Measurements from ENCODE around the gene CYBA. TPM values are rescaled to one million over a fixed set of nuclear protein-coding genes. Genes with fewer than 3 reads are reported as not detected.

CYBA gene
- total RNA-seq, 1 donor from 2014 or later, result 63.7 TPM

DNA sequence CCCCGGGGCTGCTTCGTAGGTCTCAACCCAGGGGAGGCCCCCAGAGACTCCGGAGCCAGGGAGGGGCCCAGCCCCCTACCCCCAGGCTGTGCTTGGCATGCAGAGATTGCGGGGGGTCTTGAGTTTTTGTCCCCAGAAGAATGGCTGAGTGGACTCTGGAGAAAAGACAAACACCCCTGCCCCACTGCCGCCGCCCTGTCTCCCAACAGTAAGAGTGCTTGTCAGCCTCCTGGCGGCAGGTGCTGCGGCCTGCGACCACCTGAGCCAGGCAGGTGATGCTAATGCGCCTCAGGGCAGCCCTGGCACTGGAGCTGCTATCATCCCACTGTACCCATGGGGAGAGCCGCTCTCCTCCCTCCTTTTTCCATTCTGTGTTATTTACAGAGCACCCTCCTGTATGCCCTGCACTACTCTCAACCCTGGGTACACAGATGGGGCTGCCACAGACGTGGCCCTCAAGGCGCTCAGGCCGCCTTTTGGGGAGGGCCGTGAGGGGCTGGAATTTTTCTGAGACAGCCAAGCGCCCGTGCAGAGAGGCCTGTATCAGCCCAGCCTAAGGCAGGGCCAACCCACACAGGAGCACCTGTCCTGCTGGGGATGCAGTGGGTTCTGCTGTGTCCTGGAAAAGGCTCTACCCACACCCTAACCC lies 15.1 kb downstream of the CYBA start:
- intact Hi-C loops (cut with DNase I), result no loop called here
- no peak for ATAC-seq

GRCh38 chr16:88634994-88635670 lies 15.7 kb downstream of the CYBA start:
- ATAC-seq (no peak), DNase-seq (ENCODE audit: missing footprints) (no peak)
- intact Hi-C loops (cut with DNase I), result no loop called here

More for the DNA sequence above, 15.1 kb downstream of the CYBA start:
- no peak for DNase-seq (ENCODE audit: missing footprints)

DNA sequence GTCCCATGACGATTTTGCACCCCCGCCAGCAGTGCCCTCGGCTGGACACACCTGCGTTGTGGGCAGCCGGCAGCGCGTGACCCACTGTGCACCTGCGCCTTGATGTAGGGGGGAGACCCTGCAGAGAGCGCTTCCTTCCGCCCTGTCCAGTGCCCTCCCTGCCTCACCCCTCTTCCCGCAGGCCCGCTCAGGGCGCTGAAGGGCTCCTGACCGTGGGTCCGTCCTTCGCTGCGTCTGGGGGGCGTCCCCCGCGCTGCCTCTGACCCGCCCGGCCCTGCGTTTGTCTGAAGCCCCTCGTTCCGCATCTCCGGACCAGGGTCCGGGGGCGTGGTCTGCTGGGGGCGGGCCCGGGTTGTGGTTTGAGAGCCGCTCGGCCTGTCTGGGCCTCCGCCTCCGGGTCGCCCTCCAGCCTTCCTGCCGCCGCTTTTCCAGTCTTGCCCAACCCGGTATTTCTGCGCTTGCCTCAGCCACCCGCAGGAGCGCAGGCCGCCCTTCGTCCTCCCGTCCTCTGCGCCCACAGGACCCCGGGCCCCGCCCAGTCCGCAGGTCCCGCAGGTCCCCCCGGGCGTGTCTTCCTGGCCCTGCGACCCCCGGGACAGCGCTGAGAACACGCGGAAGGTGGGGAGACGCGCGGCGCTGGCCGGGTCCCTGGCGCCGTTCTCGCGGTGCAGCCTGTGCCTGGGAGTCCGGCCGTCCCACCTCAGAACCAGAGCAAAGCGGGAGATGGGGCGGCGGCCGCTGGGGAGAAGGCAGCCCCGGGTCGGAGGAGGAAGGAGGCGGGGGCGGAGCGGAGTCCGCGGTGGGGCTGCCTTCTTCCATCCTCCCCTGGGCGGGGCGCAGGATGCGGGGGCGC lies 16.5 kb downstream of the CYBA start:
- ATAC-seq, result peak; percentile 23
- DNase-seq (ENCODE audit: missing footprints), result peak; percentile 80
- intact Hi-C loops (cut with DNase I), result no loop called here

GRCh38 chr16:88633684-88634140 lies 17.1 kb downstream of the CYBA start:
- ATAC-seq, result no peak
- no peak for DNase-seq (ENCODE audit: missing footprints)
- intact Hi-C loops (cut with DNase I), result no loop called here

- no peak for ATAC-seq
- DNase-seq (ENCODE audit: missing footprints), result no peak
- intact Hi-C loops (cut with DNase I), result no loop called here
These were observed 18.3 kb downstream of the CYBA start for GRCh38 chr16:88632587-88632930.

DNA sequence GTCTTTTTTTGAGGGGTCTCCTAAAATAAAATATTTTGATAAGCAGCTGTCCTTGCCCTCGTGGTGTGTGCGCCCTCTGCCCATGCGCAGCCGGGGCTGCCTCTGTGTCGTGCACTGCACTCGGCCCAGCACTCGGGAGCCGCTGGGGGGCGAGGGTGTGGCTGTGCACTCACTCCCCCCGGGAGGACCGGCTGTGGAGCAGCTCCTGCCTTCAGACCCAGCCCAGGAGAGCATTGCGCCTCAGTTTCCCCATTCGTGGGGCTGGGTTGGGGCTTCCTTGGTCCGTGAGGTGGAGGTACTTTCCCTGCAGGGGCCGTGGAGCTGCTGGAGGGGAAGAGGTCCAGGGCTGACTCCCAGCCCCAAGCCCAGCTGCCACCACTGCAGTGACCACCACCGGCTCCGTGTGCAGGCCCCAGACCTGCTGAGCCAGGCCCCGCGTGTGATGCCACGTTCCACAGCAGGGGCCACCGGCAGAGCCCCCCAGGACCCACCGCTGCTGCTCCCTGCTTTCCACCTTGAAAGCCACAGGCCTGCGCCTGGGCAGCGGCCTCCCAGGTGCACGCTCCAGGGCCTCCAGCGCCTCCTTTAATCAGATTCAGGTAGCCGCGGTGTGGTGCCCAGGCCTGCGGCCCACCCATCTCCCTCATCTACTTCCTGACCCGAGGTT lies 18.8 kb downstream of the CYBA start:
- no peak for ATAC-seq
- no peak for DNase-seq (ENCODE audit: missing footprints)
- intact Hi-C loops (cut with DNase I), result no loop called here

GRCh38 chr16:88631384-88631783 lies 19.5 kb downstream of the CYBA start:
- ATAC-seq, result no peak
- intact Hi-C loops (cut with DNase I), result no loop called here
- no peak for DNase-seq (ENCODE audit: missing footprints)

DNA sequence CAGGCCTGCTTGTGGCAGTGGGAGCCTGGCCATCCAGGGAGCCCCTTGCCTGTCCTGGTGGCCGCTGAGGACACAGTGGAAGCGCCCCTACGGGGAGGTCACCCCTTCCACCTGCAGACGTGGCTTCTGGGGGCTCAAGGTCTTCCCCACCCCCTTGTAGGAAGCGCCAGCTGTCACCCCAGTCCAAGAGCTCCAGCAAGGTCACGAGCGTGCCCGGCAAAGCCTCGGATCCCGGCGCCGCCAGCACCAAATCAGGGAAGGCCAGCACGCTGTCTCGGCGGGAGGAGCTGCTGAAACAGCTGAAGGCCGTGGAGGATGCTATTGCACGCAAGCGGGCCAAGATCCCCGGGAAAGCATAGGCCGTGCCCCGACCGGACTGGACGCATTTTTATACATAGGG lies 19.9 kb downstream of the CYBA start:
- intact Hi-C loops (cut with DNase I), result no loop called here
- ATAC-seq (no peak), DNase-seq (ENCODE audit: missing footprints) (no peak)

GRCh38 chr16:88630433-88630832 lies 20.4 kb downstream of the CYBA start:
- no peak for DNase-seq (ENCODE audit: missing footprints)
- intact Hi-C loops (cut with DNase I), result no loop called here
- no peak for ATAC-seq

DNA sequence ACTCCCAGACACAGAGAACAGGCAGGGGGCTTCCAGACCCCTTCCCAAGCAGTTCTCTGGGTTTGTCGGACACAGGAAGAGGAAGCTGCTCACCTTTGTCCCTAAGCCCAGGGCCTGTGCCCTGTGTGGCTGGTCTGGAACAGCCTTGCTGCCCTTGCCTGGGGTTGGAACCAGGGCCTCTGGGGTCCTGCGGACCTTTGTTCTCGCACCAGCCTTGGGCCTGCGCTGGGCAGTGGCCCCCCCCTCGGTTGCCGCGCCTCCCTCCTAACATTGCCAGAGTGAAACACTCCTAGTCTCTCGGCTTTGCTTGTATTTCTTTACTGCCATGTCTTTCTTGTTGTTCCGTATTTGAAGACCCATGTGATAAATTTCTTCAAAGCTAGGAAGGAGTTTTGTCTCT lies 21.0 kb downstream of the CYBA start:
- intact Hi-C loops (cut with DNase I), result no loop called here
- ATAC-seq, result no peak
- DNase-seq (ENCODE audit: missing footprints), result no peak

DNA sequence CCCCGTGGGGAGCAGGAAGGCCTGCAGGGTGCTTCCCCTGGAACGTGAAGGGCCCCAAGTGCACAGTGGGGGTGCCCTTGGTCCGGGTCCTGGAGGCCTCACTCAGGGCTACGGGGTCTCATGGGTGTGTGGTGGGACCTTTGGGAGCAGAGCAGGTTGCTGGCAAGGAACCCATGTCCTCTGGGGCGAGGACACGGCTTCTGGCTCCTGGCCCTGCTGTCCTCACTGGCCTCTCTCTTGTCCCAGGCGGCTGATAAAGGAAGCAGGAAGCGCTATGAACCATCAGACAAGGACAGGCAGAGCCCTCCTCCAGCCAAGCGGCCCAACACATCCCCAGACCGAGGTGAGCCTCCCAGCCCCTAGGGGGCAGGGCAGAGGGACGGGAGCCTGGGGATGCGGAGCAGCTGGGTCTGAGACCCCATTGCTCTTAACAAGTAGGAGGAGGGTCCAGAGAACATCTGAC lies 22.3 kb downstream of the CYBA start:
- ATAC-seq (peak; percentile 87), DNase-seq (ENCODE audit: missing footprints) (peak; percentile 79)
- intact Hi-C loops (cut with DNase I), result no loop called here

- DNase-seq (ENCODE audit: missing footprints) (no peak), ATAC-seq (no peak)
- intact Hi-C loops (cut with DNase I), result no loop called here
These were observed 23.1 kb downstream of the CYBA start for GRCh38 chr16:88627531-88628411.

GRCh38 chr16:88626646-88627045 lies 24.2 kb downstream of the CYBA start:
- intact Hi-C loops (cut with DNase I), result no loop called here
- no peak for DNase-seq (ENCODE audit: missing footprints)
- ATAC-seq, result no peak

DNA sequence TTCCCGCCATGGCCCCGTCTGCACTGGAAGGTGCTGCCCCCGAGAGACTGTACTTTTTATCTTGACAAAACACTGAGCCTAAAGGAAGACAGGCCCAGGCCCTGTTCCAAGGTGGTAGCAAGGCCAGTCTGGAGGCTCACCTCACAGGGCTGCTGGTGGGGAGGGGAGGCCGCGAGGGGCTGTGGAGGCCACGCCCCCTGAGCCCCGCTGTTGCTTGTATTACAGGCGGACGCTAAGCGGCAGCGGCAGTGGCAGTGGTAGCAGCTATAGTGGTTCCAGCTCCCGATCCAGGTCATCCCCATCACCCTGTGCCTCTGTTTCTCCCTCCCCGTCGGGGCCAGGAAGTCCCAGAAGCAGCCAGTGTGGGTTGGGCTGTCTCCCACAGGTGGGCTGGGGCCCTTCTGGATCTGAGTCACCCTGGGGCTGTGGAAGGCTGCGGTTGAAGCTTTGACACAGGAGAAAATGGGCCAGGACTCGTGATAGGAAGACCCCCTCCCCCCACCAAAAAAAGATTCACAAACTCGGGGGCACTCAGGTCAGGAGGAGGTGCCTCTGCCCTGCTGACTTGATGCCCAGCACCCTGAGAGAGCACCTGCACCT lies 25.8 kb downstream of the CYBA start:
- DNase-seq (ENCODE audit: missing footprints) (no peak), ATAC-seq (no peak)
- intact Hi-C loops (cut with DNase I), result no loop called here

GRCh38 chr16:88624481-88624880 lies 26.4 kb downstream of the CYBA start:
- intact Hi-C loops (cut with DNase I), result no loop called here
- ATAC-seq, result no peak
- DNase-seq (ENCODE audit: missing footprints), result no peak

DNA sequence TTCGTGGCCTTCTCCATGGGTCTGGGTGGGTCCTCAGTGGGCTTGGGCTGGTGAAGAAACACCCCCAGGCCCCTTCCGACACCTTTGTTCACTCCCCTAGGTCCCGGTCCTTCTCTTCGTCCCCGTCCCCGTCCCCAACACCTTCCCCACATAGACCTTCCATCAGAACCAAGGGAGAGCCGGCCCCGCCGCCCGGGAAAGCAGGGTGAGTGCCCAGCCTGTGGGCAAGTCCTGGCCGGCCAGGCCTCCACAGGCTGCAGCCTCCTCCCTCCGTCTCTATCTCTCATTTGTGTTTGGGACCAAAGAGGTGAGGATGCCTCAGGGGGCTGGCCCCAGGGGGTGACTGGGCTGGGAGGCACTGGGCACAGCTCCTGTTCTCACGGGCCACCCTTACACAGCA lies 27.0 kb downstream of the CYBA start:
- DNase-seq (ENCODE audit: missing footprints), result no peak
- no peak for ATAC-seq
- intact Hi-C loops (cut with DNase I), result no loop called here

DNA sequence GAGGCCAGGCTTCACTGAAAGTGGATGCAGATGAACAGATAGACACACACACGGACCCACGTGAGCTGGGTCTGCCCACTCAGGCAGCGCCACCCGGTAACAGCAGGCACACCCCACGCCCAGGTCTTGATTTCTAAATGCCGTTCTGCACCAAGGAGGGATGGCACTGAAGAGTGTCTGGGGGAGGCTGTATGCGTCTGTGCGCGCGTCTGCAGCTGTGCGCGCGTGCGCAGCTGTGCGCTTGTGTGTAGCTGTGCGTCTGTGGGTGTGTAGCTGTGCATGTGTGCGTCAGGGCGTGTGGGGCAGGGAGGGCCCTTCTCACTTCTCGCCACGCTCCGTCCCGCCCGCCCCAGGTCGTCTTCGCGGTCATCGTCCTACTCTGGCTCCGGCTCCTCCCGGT lies 28.0 kb downstream of the CYBA start:
- intact Hi-C loops (cut with DNase I), result no loop called here

GRCh38 chr16:88622125-88622524 lies 28.7 kb downstream of the CYBA start:
- intact Hi-C loops (cut with DNase I), result no loop called here
- ATAC-seq (no peak), DNase-seq (ENCODE audit: missing footprints) (no peak)

More for the DNA sequence above, 28.0 kb downstream of the CYBA start:
- no peak for DNase-seq (ENCODE audit: missing footprints)
- ATAC-seq, result no peak
